GM12801 (cell line): Measurements from ENCODE around the gene TSPAN11.

Experiments
- CTCF ChIP-seq: IDR thresholded peaks from one replicate; pipeline ENCODE4 v1.5.1; 2011; ENCODE audit warnings: control low read depth; ENCODE audit not compliant: insufficient read length; ENCODE audit errors: extremely low read depth

The TSPAN11 gene

GRCh38 chr12:30926243-30927221 lies at the start of gene TSPAN11:
TSS of gene TSPAN11 (plus strand) at chr12:30926748. CDS start at chr12:30953992, 27,244 bp downstream.
- no peak for TF ChIP-seq CTCF

- no peak for TF ChIP-seq CTCF
Measured at GRCh38 chr12:30877105-30877875, 49.3 kb upstream of the TSPAN11 start.

GRCh38 chr12:30878024-30878423 lies 48.5 kb upstream of the TSPAN11 start:
- TF ChIP-seq CTCF = no peak

- no peak for TF ChIP-seq CTCF
Measured at GRCh38 chr12:30880061-30880460, 46.5 kb upstream of the TSPAN11 start.

- TF ChIP-seq CTCF = no peak
Measured at GRCh38 chr12:30880813-30881212, 45.7 kb upstream of the TSPAN11 start.

GRCh38 chr12:30882706-30883105 lies 43.8 kb upstream of the TSPAN11 start:
- TF ChIP-seq CTCF = no peak

GRCh38 chr12:30884799-30885198 lies 41.7 kb upstream of the TSPAN11 start:
- no peak for TF ChIP-seq CTCF
